Rectal smooth muscle tissue (tissue), 1 donor: Measurements from ENCODE around the gene PCSK6.
"Not testable (repeated sequence)": the region's sequence is repeated elsewhere in the genome, so short reads cannot be mapped to it uniquely, and the experiment has no call there.

Experiments used
- H3K27ac ChIP-seq: one replicate; pipeline ENCODE4 v1.7.0; 2013; ENCODE audit warnings: low read depth, low read length, inconsistent platforms
- H3K27me3 ChIP-seq: one replicate; pipeline ENCODE4 v1.7.0; 2013; ENCODE audit warnings: low read length; ENCODE audit not compliant: control insufficient read depth, insufficient read depth
- H3K36me3 ChIP-seq: one replicate; pipeline ENCODE4 v1.7.0; 2013; ENCODE audit warnings: low read length; ENCODE audit not compliant: control insufficient read depth, insufficient read depth
- H3K4me1 ChIP-seq: one replicate; pipeline ENCODE4 v1.7.0; 2013; ENCODE audit warnings: low read length; ENCODE audit not compliant: control insufficient read depth, insufficient read depth
- H3K4me3 ChIP-seq: one replicate; pipeline ENCODE4 v1.7.0; 2013; ENCODE audit warnings: low read length
- H3K9ac ChIP-seq: one replicate; pipeline ENCODE4 v1.7.0; 2013; ENCODE audit warnings: low read length

Gene PCSK6

DNA sequence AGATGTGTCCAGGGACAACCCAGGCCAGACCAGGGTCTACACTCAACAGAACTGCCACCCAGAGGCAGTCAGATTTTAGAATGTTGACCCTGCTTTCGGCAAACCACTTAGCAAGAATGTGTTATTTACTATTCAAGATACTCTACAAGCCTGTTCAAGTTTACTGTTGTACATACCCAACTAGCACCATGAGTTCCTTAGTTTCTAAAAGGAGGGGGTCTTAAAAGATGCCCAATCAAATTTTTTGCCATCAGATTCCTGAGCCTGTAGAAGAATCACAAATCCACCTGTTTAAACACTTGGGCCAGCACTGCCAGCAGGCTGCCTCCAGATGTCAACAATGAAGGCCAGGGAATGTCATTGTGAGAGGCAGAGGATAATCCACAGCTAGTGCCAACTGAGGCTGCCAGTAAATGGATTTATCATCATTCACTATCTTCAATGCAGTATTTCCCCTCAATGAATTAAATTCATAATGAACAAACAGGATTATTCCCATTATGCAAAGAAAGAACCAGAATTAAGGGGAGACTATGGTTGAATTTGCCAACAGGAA lies 150.9 kb downstream of the PCSK6 start:
- H3K36me3 ChIP-seq, result no peaks in the 10 kb centered on the region
- H3K27ac ChIP-seq, result no peak overlapping the region
- H3K4me3 ChIP-seq, result no peak overlapping the region
- no peaks in the 10 kb centered on the region for H3K4me1 ChIP-seq
- no peak overlapping the region for H3K9ac ChIP-seq
- no peaks in the 10 kb centered on the region for H3K27me3 ChIP-seq

GRCh38 chr15:101337976-101338375 lies 151.5 kb downstream of the PCSK6 start:
- Histone ChIP-seq H3K36me3 (no peaks in the 10 kb centered on the region), H3K4me1 (no peaks in the 10 kb centered on the region), H3K27me3 (no peaks in the 10 kb centered on the region), H3K4me3 (no peak overlapping the region), H3K27ac (no peak overlapping the region), H3K9ac (no peak overlapping the region)

DNA sequence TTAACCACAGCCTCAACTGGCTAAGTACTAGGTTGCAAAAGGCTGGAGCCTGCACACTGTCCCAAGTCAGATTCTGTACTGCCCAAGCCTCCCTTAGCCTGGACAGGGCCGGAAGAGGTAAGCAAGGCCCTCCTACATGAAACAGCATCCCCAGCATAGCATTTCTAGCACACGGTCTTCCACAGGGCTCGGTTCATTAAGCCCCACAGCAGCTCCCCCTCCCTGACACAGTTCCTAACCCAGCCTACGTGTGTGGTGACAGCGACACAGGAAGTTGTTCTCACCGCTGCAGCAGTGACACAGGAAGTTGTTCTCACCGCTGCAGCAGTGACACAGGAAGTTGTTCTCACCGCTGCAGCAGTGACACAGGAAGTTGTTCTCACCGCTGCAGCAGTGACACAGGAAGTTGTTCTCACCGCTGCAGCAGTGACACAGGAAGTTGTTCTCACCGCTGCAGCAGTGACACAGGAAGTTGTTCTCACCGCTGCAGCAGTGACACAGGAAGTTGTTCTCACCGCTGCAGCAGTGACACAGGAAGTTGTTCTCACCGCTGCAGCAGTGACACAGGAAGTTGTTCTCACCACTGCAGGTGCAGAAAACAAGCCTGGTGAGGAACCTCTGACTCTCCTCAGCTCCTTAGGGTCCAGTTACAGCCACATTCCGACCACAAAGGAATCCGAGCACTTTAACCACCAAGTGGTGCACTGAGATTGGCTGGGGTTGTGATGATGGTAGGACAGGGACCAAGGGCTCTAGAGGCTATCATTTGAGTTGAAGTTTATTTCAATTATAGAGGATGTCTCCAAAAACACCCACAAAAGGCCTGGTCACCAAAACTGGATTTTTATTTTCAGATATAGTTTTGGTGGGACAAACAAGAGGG lies 155.4 kb downstream of the PCSK6 start:
- H3K4me3 ChIP-seq, H3K4me1 ChIP-seq, H3K9ac ChIP-seq, H3K27me3 ChIP-seq, H3K36me3 ChIP-seq, H3K27ac ChIP-seq: not testable (repeated sequence)

DNA sequence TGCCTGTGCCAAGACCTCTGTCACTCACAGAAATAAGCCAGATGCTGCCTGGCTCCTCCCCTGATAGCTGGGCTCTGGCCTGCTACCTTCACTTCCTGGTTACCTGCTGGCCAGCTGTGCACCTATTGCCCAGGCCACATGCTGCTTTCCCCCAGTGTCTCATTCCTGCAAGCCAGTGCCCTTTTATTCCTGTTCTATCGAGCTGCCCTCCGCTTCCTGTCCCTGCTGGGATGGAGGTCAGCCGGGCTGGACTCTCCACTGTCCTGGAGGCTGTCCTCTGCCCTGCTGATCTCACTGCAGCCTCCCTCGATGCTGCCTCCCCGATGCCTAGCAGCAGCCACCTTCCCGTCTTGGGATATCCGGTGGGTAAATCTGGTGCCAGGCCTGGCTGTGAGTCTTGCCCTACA lies 157.4 kb downstream of the PCSK6 start:
- Histone ChIP-seq H3K4me1 (no peaks in the 10 kb centered on the region), H3K27me3 (no peaks in the 10 kb centered on the region), H3K27ac (no peak overlapping the region), H3K36me3 (no peaks in the 10 kb centered on the region), H3K4me3 (no peak overlapping the region), H3K9ac (no peak overlapping the region)

DNA sequence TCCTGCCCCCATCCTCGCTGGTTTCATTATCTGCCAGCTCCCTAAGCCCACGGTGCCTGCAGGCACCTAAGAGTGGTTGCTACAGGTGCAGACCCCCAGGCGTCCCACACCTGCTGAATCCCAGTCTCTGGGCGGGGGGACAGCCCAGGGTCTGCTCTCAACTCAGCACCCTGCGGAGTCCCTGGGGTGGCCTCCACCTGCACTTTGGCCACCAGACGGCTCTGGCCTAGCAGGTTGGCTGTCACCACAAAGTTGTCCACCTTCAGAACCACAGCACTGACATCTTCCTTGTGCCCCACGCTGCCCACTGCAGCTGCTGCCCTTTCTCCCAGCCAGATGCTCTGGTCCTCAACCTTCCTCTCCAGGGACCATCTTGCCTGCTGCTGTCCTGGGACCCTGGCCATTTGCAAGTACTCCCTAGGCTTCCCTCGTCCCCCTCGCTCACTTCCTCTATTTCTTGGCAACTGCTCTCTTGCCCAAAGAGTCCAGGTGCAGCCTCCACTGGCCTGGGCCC lies 159.6 kb downstream of the PCSK6 start:
- no peak overlapping the region for H3K9ac ChIP-seq
- no peak overlapping the region for H3K4me3 ChIP-seq
- H3K27ac ChIP-seq, result no peak overlapping the region
- H3K27me3 ChIP-seq, result no peaks in the 10 kb centered on the region
- H3K4me1 ChIP-seq, result no peaks in the 10 kb centered on the region
- no peaks in the 10 kb centered on the region for H3K36me3 ChIP-seq

GRCh38 chr15:101329309-101329863 lies 160.1 kb downstream of the PCSK6 start:
- no peak overlapping the region for H3K9ac ChIP-seq
- H3K36me3 ChIP-seq, result no peaks in the 10 kb centered on the region
- no peaks in the 10 kb centered on the region for H3K27me3 ChIP-seq
- no peaks in the 10 kb centered on the region for H3K4me1 ChIP-seq
- no peak overlapping the region for H3K27ac ChIP-seq
- no peak overlapping the region for H3K4me3 ChIP-seq

- Histone ChIP-seq H3K27me3 (no peaks in the 10 kb centered on the region), H3K9ac (no peak overlapping the region), H3K4me1 (no peaks in the 10 kb centered on the region), H3K4me3 (no peak overlapping the region), H3K27ac (no peak overlapping the region), H3K36me3 (no peaks in the 10 kb centered on the region)
These were observed 161.5 kb downstream of the PCSK6 start for GRCh38 chr15:101328001-101328400.

DNA sequence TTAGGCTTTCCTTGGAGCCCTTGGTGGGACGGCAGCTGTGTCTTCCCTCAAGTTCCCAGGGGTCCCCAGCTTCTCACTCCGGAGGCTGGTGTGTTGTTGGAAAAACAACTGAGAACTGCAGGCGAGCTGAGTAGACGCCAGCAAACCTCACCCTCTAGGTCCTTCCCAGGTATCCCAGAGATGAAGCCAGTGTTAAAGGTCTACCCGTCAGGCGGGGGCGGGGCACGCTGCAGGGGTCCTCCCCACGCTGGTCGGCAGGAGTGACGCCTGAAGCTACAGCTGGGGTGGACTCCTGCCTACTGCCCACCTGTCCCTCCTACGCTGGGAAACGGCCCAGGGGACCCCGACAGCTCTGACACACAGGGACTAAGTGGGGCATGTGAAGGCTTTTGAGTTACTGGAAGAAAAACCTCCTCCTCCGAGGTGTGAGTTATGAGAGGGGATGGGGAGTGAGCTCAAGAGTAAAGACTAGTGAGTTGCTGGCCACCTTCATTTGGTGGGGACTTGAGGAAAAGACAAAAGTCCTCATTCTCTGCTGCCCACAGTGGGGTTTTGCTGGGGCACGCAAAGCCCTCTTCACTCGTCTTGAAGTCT lies 162.3 kb downstream of the PCSK6 start:
- Histone ChIP-seq H3K9ac (no peak overlapping the region), H3K36me3 (no peaks in the 10 kb centered on the region), H3K27ac (no peak overlapping the region), H3K4me3 (no peak overlapping the region), H3K4me1 (no peaks in the 10 kb centered on the region), H3K27me3 (no peaks in the 10 kb centered on the region)

DNA sequence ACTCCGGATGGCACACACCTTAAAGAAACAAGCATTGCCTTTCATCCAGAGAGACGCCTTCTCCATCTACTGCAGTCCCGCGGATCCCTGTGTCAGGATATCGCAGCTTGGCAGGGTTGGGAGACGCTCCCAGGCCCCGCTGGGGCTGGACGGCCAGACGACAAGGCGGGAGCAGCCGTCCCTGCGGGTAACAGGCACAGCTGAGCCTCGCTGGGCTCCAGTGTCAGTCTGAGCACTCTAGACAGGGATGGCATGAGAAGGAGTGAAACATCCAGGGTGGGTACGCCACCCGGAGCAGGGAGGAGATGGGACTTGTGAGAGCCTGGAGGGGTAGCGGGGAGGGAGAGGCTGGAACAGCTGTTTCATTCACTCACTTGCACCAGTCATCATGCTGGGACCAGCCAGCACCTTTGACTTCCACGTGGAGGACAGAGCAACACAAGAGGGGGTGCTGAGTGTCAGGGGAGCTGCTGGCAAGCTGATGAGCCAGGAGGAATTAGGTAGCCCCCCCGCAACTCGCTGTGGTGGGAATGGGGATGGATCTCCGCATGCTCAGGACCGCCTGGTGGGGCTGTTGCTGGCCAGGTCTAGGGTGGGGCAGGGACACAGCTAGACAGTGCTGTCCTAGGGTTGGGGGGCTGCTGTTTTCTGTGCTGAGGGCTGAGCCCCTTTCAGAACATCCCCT lies 162.9 kb downstream of the PCSK6 start:
- no peaks in the 10 kb centered on the region for H3K27me3 ChIP-seq
- H3K4me1 ChIP-seq, result no peaks in the 10 kb centered on the region
- H3K27ac ChIP-seq, result no peak overlapping the region
- H3K4me3 ChIP-seq, result no peak overlapping the region
- no peaks in the 10 kb centered on the region for H3K36me3 ChIP-seq
- no peak overlapping the region for H3K9ac ChIP-seq

- Histone ChIP-seq H3K27me3 (no peaks in the 10 kb centered on the region), H3K4me3 (no peak overlapping the region), H3K36me3 (no peaks in the 10 kb centered on the region), H3K9ac (no peak overlapping the region), H3K27ac (no peak overlapping the region), H3K4me1 (no peaks in the 10 kb centered on the region)
These were observed 163.5 kb downstream of the PCSK6 start for GRCh38 chr15:101326026-101326315.

DNA sequence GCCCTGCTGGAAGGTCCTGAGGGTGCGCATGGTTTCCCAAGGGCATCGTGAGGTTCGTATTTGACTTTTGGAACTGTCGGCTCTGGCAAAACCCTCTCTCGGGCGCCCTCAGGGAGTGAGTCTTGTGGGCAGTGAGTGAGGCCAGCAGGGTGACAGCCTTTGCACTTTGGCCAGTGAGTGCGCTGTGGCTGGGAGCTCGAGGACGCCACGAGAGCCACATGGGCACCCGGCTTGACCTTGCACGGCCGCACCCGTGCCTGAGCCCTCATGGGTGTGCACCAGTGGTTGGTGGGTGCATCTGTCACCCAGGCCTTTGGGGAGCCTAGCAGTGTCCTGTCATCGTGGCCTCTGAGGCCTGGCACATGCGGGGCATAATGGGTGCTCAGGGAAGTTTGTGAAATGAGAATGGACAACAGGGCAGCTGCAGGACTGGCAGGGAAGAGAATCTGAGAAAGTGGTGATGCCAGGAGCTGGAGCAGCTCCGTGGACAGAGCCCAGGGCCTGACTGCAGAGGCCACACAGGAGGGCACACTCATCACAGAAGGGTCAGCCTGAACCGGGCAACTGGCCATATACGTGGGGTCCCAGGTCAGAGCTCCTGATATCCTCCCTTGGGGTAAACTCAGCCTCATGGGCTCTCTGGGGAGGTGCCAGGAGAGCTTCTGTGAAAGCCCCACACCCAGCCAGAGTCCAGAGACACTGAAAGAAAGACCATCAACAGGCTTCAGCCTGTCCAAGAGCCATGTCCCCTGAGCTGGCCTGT lies 164.1 kb downstream of the PCSK6 start:
- Histone ChIP-seq H3K27me3 (no peaks in the 10 kb centered on the region), H3K36me3 (no peaks in the 10 kb centered on the region), H3K27ac (no peak overlapping the region), H3K9ac (no peak overlapping the region), H3K4me3 (no peak overlapping the region), H3K4me1 (no peaks in the 10 kb centered on the region)
